Kidney epithelial cell (primary cell): Measurements from ENCODE around the gene RNF212. TPM values are rescaled to one million over a fixed set of nuclear protein-coding genes. Genes with fewer than 3 reads are reported as not detected.

Source experiments
- DNase-seq: peaks from one replicate; pipeline ENCODE4 v3.0.0-alpha.2; 2010; ENCODE audit warnings: low read depth
- H3K27me3 ChIP-seq: 2 replicates; pipeline ENCODE4 v1.6.0; 2011; ENCODE audit warnings: low read length; ENCODE audit not compliant: control insufficient read depth, insufficient read depth
- H3K36me3 ChIP-seq: 2 replicates; pipeline ENCODE4 v1.5.1; 2011; ENCODE audit warnings: low read length; ENCODE audit not compliant: control insufficient read depth, insufficient read depth
- H3K4me3 ChIP-seq: 2 replicates; pipeline ENCODE4 v1.5.1; 2011; ENCODE audit warnings: low read depth, mild to moderate bottlenecking, control low read depth, low read length
- total RNA-seq: library from RNA; depleted of rRNA; stranded (reverse); fragments of >200 nt; gene quantifications from 2 replicates; pipeline ENCODE4 v1.2.3, GENCODE V29; 2015
- TF ChIP-seq, protein P1 (sequence below): IDR thresholded peaks from 2 replicates; pipeline ENCODE4 v1.5.1; 2011; ENCODE audit warnings: mild to moderate bottlenecking, moderate library complexity, low read length, control low read depth, inconsistent platforms; ENCODE audit not compliant: insufficient read depth, poor library complexity, severe bottlenecking

RNF212 gene
- total RNA-seq, 1 donor from 2014 or later = 5.2 TPM

DNA sequence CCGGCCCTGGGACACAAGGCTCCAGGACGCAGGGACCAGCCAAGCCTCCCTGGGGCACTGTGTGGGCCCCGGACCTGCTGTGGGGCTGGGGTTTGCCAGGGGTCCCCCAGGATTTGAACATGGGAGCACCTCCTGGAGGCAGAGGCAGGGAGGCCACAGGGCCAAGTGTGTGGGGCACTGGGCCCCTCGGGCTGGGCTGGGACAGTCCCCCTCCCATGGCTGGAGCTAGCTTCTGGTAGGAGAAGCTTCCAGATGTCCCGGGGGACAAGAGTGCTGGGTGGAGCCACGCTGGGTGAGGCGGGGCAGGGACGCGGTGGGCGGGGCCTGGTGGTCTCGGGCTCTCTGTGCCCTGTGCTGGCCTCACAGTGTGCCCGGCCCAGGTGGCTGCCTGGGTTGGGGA, 83.3 kb downstream of the RNF212 start:
- no peaks in the 10 kb centered on the region for H3K36me3 ChIP-seq
- no peak for DNase-seq

GRCh38 chr4:1029529-1029928, 83.8 kb downstream of the RNF212 start:
- Histone ChIP-seq H3K27me3 (peaks cover 47% of the 10 kb centered on the region), H3K36me3 (no peaks in the 10 kb centered on the region), H3K4me3 (no peak overlapping the region)
- TF ChIP-seq, protein P1, sequence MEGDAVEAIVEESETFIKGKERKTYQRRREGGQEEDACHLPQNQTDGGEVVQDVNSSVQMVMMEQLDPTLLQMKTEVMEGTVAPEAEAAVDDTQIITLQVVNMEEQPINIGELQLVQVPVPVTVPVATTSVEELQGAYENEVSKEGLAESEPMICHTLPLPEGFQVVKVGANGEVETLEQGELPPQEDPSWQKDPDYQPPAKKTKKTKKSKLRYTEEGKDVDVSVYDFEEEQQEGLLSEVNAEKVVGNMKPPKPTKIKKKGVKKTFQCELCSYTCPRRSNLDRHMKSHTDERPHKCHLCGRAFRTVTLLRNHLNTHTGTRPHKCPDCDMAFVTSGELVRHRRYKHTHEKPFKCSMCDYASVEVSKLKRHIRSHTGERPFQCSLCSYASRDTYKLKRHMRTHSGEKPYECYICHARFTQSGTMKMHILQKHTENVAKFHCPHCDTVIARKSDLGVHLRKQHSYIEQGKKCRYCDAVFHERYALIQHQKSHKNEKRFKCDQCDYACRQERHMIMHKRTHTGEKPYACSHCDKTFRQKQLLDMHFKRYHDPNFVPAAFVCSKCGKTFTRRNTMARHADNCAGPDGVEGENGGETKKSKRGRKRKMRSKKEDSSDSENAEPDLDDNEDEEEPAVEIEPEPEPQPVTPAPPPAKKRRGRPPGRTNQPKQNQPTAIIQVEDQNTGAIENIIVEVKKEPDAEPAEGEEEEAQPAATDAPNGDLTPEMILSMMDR = no peak
- no peak for DNase-seq

More for the DNA sequence above, 83.3 kb downstream of the RNF212 start:
- TF ChIP-seq, protein P1 = no peak
- Histone ChIP-seq H3K4me3 (no peak overlapping the region), H3K27me3 (peaks cover 47% of the 10 kb centered on the region)

GRCh38 chr4:1028574-1029220, 84.7 kb downstream of the RNF212 start:
- peaks cover 47% of the 10 kb centered on the region for H3K27me3 ChIP-seq
- TF ChIP-seq, protein P1 = no peak
- DNase-seq = no peak
- H3K4me3 ChIP-seq = no peak overlapping the region
- H3K36me3 ChIP-seq = no peaks in the 10 kb centered on the region

DNA sequence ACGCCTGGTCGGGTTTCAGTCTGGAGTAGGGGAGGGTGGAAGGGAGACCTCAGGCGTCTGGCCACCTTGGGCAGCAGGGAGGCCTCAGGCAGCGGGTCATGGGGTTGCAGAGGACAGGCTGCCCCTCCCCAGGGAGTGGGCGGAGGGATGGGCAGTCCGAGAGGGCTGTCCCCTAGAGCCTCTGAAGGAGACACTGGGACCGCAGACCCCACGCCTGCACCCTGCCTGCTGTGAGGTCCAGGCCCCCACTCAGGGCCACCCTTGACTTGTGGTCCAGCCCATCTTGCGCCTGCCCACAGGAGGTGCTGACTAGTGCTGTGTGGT, 85.5 kb downstream of the RNF212 start:
- no peak for DNase-seq
- Histone ChIP-seq H3K4me3 (no peak overlapping the region), H3K36me3 (no peaks in the 10 kb centered on the region), H3K27me3 (peaks cover 41% of the 10 kb centered on the region)
- TF ChIP-seq, protein P1 = no peak

DNA sequence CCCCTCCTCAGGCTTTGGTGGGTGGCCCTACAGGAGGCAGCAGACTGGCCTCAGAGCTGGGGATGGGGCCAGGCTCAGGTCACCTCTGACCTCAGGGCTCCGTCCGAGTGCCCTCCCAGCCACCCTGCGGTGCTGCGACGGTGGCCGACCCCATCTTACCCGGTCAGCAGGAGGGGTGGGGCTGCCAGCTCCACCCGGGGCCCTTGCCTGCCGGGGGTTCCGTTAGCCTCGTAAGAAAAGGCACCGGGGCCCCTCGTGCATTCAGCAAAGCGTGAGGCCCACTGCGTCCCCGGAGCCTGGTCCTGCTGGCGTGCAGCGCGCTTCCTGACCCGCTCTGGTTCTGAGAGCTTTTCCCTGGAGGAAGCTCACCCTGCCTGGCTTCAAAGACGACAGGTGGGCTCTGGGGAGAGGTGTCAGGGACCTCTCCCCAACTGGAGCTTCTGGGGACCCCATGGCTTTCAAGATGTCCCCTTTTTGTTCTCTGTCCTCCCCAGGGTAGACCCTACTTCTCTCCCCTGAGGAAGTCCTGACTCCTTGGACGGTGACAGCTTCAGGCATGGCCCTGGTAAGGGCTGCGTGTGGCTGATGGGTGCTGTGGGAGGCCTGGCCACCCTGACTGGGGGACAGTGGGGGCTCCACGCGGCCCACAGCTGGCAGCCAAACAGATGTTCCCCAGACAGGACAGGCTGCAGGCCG, 86.0 kb downstream of the RNF212 start:
- TF ChIP-seq, protein P1 = no peak
- no peak for DNase-seq

More for the DNA sequence above, 86.0 kb downstream of the RNF212 start:
- Histone ChIP-seq H3K36me3 (no peaks in the 10 kb centered on the region), H3K4me3 (no peak overlapping the region), H3K27me3 (peaks cover 36% of the 10 kb centered on the region)
